ENCODE measurements around the gene LRIG3. TPM values are rescaled to one million over a fixed set of nuclear protein-coding genes. Genes with fewer than 3 reads are reported as not detected.
"Not testable (repeated sequence)": the region's sequence is repeated elsewhere in the genome, so short reads cannot be mapped to it uniquely, and the experiment has no call there.

The LRIG3 gene
- total RNA-seq, 3 donors from 2014 or later (not counting 1 experiment from before 2014, with no cell fraction given): 0.18 TPM; not detected in 2

DNA sequence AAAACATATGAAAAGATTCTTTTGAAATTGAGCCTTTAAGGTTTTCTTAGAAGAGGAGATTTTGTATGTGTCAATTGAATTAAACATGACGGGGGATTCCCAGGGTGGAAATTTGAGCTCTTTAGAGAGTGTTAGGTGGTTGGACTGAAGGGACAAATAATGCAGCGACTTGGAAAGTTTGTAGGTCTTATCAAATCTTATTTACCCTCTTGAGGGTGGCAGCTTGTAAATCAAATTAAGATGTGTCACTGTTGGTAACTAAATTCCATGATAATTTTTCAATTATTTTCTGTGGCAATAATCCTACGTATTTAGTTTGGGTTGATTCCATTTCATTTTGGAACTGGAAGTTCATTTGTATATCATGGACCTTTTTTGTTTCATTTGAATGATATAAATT is 33.7 kb upstream of the LRIG3 start:
- ATAC-seq (no peak), DNase-seq (no peak)
- TF ChIP-seq, protein P1, sequence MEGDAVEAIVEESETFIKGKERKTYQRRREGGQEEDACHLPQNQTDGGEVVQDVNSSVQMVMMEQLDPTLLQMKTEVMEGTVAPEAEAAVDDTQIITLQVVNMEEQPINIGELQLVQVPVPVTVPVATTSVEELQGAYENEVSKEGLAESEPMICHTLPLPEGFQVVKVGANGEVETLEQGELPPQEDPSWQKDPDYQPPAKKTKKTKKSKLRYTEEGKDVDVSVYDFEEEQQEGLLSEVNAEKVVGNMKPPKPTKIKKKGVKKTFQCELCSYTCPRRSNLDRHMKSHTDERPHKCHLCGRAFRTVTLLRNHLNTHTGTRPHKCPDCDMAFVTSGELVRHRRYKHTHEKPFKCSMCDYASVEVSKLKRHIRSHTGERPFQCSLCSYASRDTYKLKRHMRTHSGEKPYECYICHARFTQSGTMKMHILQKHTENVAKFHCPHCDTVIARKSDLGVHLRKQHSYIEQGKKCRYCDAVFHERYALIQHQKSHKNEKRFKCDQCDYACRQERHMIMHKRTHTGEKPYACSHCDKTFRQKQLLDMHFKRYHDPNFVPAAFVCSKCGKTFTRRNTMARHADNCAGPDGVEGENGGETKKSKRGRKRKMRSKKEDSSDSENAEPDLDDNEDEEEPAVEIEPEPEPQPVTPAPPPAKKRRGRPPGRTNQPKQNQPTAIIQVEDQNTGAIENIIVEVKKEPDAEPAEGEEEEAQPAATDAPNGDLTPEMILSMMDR (IDR thresholded peaks at IDR 0.05): no peak
- Mint-ChIP-seq H3K27ac (no peak overlapping the region), H3K4me1 (no peaks in the 10 kb centered on the region), H3K9me3 (peaks cover 9 to 17% of the 10 kb centered on the region in 2 donors), H3K27me3 (ENCODE audit: low read depth in 2 of 2) (no peaks in the 10 kb centered on the region), H3K4me3 (no peak overlapping the region), H3K36me3 (peaks cover 7% of the 10 kb centered on the region)
- H3K27ac ChIP-seq (ENCODE audit: low read length): no peak overlapping the region
- no peaks in the 10 kb centered on the region for H3K9me3 ChIP-seq (ENCODE audit: control insufficient read depth, insufficient read depth, low read length)
- no peak overlapping the region for H3K4me3 ChIP-seq (ENCODE audit: low read length)
- WGBS (ENCODE audit: insufficient coverage): 88% methylated on average over 1 of the region's 3 CpGs
- intact Hi-C loops (cut with micrococcal nuclease): no loop called here
- no peaks in the 10 kb centered on the region for H3K36me3 ChIP-seq (ENCODE audit: control insufficient read depth, insufficient read depth, low read length)
- H3K4me1 ChIP-seq (ENCODE audit: control insufficient read depth, insufficient read depth, low read length): no peaks in the 10 kb centered on the region
- H3K27me3 ChIP-seq (ENCODE audit: control insufficient read depth, insufficient read depth, low read length): no peaks in the 10 kb centered on the region

DNA sequence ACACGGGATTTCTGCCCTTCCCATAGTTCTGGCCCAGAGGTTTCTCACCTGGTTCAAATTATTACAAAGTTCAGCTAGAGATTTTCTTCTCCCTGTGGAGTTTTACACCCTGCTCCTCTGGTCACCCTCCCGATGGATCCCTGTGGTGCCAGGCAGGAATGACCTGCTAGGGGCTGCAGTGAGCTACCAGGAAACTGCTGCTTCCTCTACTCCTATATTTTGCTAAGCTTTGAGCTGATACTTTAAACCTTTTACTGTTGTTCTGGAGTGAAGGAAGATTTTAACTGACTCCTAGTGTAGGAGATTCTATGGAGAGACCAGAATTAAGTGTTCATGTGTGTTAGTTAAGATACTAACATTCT is 30.4 kb upstream of the LRIG3 start:
- TF ChIP-seq, protein P1 (IDR thresholded peaks at IDR 0.05): no peak
- Histone ChIP-seq H3K4me1 (ENCODE audit: control insufficient read depth, insufficient read depth, low read length) (no peaks in the 10 kb centered on the region), H3K36me3 (ENCODE audit: control insufficient read depth, insufficient read depth, low read length) (no peaks in the 10 kb centered on the region), H3K27me3 (ENCODE audit: control insufficient read depth, insufficient read depth, low read length) (no peaks in the 10 kb centered on the region), H3K9me3 (ENCODE audit: control insufficient read depth, insufficient read depth, low read length) (no peaks in the 10 kb centered on the region), H3K27ac (ENCODE audit: low read length) (no peak overlapping the region), H3K4me3 (ENCODE audit: low read length) (no peak overlapping the region)
- H3K27ac Mint-ChIP-seq: no peak overlapping the region
- DNase-seq: no peak
- H3K4me1 Mint-ChIP-seq: no peaks in the 10 kb centered on the region
- 44% methylated on average over 2 of the region's 2 CpGs for WGBS (ENCODE audit: insufficient coverage)
- H3K9me3 Mint-ChIP-seq: peaks cover 19 to 31% of the 10 kb centered on the region in 2 donors
- intact Hi-C loops (cut with micrococcal nuclease): no loop called here
- no peak overlapping the region for H3K4me3 Mint-ChIP-seq
- H3K27me3 Mint-ChIP-seq (ENCODE audit: low read depth in 2 of 2): no peaks in the 10 kb centered on the region
- H3K36me3 Mint-ChIP-seq: peaks cover 16% of the 10 kb centered on the region
- no peak for ATAC-seq

DNA sequence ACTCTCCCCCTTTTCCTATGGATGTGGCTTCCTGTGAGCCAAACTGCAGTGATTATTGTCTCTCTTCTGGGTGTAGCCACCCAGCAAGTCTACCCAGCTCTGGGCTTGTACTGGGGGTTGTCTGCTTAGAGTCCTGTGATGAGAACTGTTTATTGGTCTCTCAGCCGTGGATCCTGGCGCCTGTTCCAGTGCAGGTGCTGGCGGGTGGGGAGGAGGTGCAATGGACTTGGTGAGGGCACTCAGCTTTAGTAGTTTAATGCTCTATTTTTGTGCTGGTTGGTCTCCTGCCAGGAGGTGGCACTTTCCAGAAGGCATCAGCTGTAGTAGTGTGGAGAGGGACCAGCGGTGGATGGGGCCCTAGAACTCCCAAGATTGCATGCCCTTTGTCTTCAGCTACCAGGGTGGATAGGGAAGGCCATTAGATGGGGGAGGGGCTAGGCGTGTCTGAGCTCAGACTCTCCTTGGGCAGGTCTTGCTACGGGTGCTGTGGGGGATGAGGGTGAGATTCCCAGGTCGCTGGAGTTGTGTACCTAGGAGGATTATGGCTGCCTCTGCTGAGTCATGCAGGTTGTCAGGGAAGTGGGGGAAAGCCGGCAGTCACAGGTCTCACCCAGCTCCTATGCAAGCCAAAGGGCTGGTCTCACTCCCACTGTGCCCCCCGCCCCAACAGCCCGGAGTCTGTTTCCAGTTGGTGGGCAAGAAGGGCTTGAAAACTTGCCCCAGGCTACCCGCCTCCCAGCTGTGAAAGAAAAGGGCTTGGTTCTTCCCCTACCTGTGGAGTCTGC is 29.8 kb upstream of the LRIG3 start:
- H3K4me3 ChIP-seq (ENCODE audit: low read length); H3K4me3 Mint-ChIP-seq; H3K27me3 ChIP-seq (ENCODE audit: control insufficient read depth, insufficient read depth, low read length); H3K4me1 ChIP-seq (ENCODE audit: control insufficient read depth, insufficient read depth, low read length); H3K9me3 ChIP-seq (ENCODE audit: control insufficient read depth, insufficient read depth, low read length); H3K27me3 Mint-ChIP-seq (ENCODE audit: low read depth in 2 of 2); DNase-seq; H3K36me3 ChIP-seq (ENCODE audit: control insufficient read depth, insufficient read depth, low read length); H3K27ac Mint-ChIP-seq; intact Hi-C loops (cut with micrococcal nuclease); H3K27ac ChIP-seq (ENCODE audit: low read length); ATAC-seq; H3K4me1 Mint-ChIP-seq: not testable (repeated sequence)
- H3K36me3 Mint-ChIP-seq: peaks cover 16% of the 10 kb centered on the region
- WGBS (ENCODE audit: insufficient coverage): 80% methylated on average over 11 of the region's 11 CpGs
- H3K9me3 Mint-ChIP-seq: peaks cover 19 to 31% of the 10 kb centered on the region in 2 donors

DNA sequence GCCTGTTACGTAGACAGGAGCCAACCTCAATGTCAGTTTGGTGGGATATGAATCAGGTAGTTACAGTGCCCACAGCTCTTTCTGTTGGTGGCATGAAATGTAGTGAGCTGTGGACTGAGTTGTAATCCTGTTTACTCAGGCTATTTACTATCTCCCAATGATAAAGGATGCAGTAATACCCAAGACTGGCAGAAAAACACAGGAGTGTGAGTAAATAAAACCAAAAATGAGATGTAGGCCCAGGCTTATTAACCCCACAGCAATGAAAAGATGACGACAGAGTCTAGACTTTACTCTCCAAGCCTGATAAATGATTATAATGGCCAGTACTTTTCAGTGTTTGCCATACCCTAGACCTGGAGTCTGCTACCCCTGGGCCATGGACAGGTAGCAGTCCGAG is 22.8 kb upstream of the LRIG3 start:
- Histone ChIP-seq H3K27ac (ENCODE audit: low read length) (no peak overlapping the region), H3K36me3 (ENCODE audit: control insufficient read depth, insufficient read depth, low read length) (no peaks in the 10 kb centered on the region), H3K27me3 (ENCODE audit: control insufficient read depth, insufficient read depth, low read length) (no peaks in the 10 kb centered on the region), H3K4me3 (ENCODE audit: low read length) (no peak overlapping the region), H3K9me3 (ENCODE audit: control insufficient read depth, insufficient read depth, low read length) (no peaks in the 10 kb centered on the region), H3K4me1 (ENCODE audit: control insufficient read depth, insufficient read depth, low read length) (no peaks in the 10 kb centered on the region)
- H3K27ac Mint-ChIP-seq: no peak overlapping the region
- H3K36me3 Mint-ChIP-seq: peaks cover 3% of the 10 kb centered on the region
- H3K4me1 Mint-ChIP-seq: no peaks in the 10 kb centered on the region
- H3K4me3 Mint-ChIP-seq: no peak overlapping the region
- ATAC-seq (no peak), DNase-seq (no peak)
- H3K9me3 Mint-ChIP-seq: peaks cover 8 to 9% of the 10 kb centered on the region in 2 donors
- intact Hi-C loops (cut with micrococcal nuclease): no loop called here
- no peaks in the 10 kb centered on the region for H3K27me3 Mint-ChIP-seq (ENCODE audit: low read depth in 2 of 2)
- WGBS (ENCODE audit: insufficient coverage): over 99% methylated on average over 3 of the region's 3 CpGs
- TF ChIP-seq, protein P1 (IDR thresholded peaks at IDR 0.05): no peak
